SJSA1 (cell line): ENCODE data around the gene SERPINA1. TPM values are rescaled to one million over a fixed set of nuclear protein-coding genes. Genes with fewer than 3 reads are reported as not detected.

ENCODE experiments used
- DNase-seq, 2 experiments: peaks; one replicate each; pipeline ENCODE4 v3.0.0-alpha.2; 2015 to 2020; ENCODE audit warnings: low spot score in 2 of 2, low read depth in 1 of 2
- H3K27ac ChIP-seq: fragments of 250-450 bp; sonication (Bioruptor Pico); 2 replicates; pipeline ENCODE4 v1.5.1; 2020; ENCODE audit warnings: mild to moderate bottlenecking, moderate library complexity
- H3K27me3 ChIP-seq: fragments of 250-450 bp; sonication (Bioruptor Pico); replicated peaks from 2 replicates; pipeline ENCODE4 v1.5.1; 2020; ENCODE audit warnings: mild to moderate bottlenecking, moderate library complexity
- H3K36me3 ChIP-seq: fragments of 250-450 bp; sonication (Bioruptor Pico); 2 replicates; pipeline ENCODE4 v1.5.1; 2020; ENCODE audit warnings: mild to moderate bottlenecking
- H3K4me1 ChIP-seq: fragments of 250-450 bp; sonication (Bioruptor Pico); replicated peaks from 2 replicates; pipeline ENCODE4 v1.6.1; 2021; ENCODE audit warnings: mild to moderate bottlenecking
- H3K4me3 ChIP-seq: fragments of 250-450 bp; sonication (Bioruptor Pico); 2 replicates; pipeline ENCODE4 v1.5.1; 2020; ENCODE audit warnings: mild to moderate bottlenecking
- H3K9me3 ChIP-seq: fragments of 250-450 bp; sonication (Bioruptor Pico); replicated peaks from 2 replicates; pipeline ENCODE4 v1.5.1; 2020; ENCODE audit warnings: mild to moderate bottlenecking
- total RNA-seq: library from RNA; depleted of rRNA; stranded (reverse); fragments of >200 nt; shearing (Covaris generic); gene quantifications from 2 replicates; pipeline ENCODE4 v1.2.3, GENCODE V29; 2014

The SERPINA1 gene
- total RNA-seq, 1 experiment from 2014 or later: 6.9 TPM

DNA sequence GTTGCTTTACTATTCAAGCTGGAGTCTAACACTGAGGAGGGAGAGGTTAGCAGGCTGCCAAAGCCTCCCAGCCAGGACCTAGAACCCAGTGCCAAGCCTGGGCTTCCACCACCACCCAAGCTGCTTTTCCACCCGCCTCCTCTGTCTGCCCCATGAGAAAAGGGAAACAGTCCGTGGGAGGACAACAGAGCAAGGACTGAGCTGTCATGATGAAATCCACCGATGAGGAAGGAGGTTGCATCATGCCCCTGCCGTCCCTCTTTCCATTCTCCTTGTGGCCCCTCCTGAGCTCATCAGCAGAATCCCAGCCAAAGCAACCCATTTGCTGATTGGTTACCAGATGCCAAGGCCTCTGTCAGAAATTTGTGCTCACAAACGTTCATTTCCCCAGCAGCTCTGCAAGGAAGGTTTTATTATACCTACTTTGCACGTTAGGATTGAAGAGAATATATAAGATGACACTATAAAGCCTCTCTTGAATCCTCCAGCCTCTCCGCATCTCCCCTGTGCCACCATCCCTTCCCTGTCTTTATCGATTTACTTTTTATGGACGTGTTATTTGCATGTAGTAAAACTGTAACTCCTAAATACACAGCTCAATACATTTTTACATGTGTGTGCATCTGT is 6.3 kb upstream of the SERPINA1 start:
- Histone ChIP-seq H3K27ac (no peak overlapping the region), H3K4me1 (peaks cover 37% of the 10 kb centered on the region), H3K36me3 (no peaks in the 10 kb centered on the region), H3K27me3 (no peaks in the 10 kb centered on the region), H3K4me3 (no peak overlapping the region), H3K9me3 (no peaks in the 10 kb centered on the region)
- DNase-seq: no peak

DNA sequence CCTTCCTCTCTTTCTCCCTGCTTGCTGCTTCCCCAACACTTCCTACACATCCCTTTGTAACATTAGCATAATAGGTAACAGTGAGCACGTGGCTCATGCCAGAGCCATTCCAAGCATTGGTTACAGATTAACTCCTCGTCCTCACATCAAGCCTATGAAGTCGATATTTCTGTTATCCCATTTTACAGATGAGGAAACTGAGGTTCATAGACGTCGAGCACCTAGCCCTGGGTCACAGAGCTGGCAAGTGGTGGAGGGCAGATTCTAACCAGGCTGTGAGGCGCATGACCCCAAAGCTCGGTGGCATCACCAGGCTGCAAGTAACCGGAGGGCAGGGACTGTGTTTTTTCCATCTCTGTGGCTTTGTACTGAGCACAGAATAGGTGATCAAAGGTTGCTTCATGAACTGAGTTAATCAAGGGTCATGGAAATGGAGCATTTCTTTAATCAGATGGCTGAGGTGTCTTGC is 5.7 kb upstream of the SERPINA1 start:
- DNase-seq: no peak
- H3K4me1 ChIP-seq: peaks cover 37% of the 10 kb centered on the region
- no peaks in the 10 kb centered on the region for H3K27me3 ChIP-seq
- no peak overlapping the region for H3K27ac ChIP-seq
- no peak overlapping the region for H3K4me3 ChIP-seq
- no peaks in the 10 kb centered on the region for H3K36me3 ChIP-seq
- H3K9me3 ChIP-seq: no peaks in the 10 kb centered on the region

DNA sequence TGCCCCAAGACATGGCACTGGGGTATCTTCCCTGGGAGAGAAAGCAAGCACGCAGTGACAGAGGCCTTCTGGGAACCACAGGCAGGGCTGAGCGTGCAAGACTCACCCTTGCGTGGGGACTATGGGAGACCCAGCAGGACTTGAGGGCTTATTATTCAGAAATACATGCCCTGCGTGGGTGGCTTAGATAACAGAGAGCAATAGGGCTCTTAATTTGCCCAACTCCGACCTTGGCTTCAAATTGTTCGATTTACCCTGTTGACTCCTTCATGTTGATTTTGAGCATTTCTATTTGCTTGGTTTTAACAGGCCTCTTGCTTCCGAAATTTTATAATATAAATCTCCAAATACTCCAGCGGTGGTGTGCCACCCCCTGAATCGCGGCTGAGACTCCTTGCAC is 5.1 kb upstream of the SERPINA1 start:
- Histone ChIP-seq H3K27ac (no peak overlapping the region), H3K9me3 (no peaks in the 10 kb centered on the region), H3K4me1 (peaks cover 37% of the 10 kb centered on the region), H3K27me3 (no peaks in the 10 kb centered on the region), H3K4me3 (no peak overlapping the region), H3K36me3 (no peaks in the 10 kb centered on the region)
- DNase-seq: no peak

DNA sequence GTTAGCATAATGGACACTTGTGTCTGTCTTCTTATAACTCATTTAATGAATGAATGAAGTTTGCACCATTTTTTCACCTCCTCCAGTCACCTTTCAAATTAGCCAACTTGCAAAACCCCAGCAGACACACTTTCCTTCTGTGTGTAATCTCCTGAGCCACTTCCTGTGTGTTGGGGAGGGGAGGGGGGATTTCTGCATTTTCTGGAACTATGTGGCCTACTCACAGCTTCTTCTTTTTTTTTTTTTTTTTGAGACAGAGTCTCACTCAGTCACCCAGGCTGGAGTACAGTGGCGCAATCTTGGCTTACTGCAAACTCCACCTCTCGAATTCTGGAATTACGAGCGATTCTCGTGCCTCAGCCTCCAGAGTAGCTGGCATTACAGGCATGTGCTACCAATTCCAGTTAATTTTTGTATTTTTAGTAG is 4.1 kb upstream of the SERPINA1 start:
- Histone ChIP-seq H3K9me3 (no peaks in the 10 kb centered on the region), H3K36me3 (no peaks in the 10 kb centered on the region), H3K27me3 (no peaks in the 10 kb centered on the region), H3K27ac (no peak overlapping the region), H3K4me1 (peaks cover 32% of the 10 kb centered on the region), H3K4me3 (no peak overlapping the region)
- DNase-seq: peak in 1 of 2 experiments; percentile 18

DNA sequence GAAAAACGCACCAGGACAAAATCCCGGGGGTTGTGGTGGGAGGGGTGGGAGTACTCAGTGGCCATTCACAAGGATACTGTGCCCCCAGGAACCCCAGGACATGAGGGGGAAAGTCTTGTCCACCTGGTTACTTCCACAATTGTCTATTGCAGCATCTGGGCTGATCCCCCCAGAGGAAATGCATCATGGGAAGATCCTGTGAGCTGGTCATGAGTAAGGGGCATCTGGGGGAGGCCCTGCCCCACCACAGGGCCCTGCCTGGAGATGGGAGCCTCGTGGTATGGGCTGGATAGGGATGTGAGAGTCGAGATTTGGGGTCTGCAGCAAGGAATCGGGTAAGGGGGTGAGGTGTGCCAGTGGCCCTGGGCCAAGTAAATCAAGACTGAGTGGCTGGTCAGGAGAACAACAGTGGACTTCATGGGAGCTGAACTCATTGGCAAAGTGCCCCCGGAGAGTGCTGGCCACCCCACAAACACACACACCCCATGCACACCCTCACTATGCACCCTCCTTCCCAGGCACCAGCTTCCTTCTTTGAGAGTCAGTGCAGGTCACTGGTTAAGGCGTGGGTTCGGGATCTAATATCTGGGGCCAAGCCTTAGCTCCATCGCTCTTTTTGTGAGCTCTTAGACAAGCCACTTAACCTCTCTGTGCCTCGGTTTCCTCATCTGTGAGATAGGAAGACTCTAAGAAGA is 3.0 kb upstream of the SERPINA1 start:
- Histone ChIP-seq H3K4me3 (no peak overlapping the region), H3K4me1 (peaks cover 21% of the 10 kb centered on the region), H3K27me3 (no peaks in the 10 kb centered on the region), H3K9me3 (no peaks in the 10 kb centered on the region), H3K27ac (no peak overlapping the region), H3K36me3 (no peaks in the 10 kb centered on the region)
- DNase-seq: no peak

DNA sequence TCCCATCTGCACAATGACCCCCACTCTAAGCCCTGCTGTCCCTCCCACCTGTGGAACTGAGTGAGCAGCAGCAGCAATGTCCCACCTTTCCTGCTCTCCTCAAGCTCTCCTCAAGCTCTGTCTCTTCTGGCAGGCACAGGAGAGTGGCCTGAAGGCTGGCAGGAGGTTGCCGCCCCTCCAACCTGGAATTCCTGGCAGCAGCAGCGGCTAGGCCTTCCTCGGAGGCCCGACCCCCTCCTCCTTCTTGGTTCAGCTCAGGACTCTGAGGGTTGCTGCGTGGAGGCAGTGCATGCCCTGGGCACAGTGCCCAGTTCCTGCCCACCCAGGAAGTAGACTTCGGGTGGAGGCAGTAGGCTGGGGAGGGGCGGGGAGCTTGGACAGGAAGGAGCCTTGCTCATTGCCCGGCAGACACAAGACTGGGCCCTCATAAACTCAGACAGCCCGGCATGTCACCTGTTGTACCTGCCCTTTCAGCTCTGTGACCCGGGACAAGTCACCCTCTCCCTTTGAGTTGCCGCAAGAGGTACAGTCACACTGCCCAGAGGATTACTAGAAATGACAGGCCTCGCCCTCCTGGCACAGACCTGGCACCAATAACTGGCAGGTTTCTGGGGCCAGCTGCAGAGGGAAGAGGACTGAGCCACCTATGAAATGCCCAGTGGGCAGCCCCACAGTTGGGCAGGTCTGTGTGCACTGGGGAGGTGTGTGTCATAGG is 2.1 kb upstream of the SERPINA1 start:
- peak; percentile 56 to 75 for DNase-seq
- Histone ChIP-seq H3K9me3 (no peaks in the 10 kb centered on the region), H3K4me1 (peaks cover 20% of the 10 kb centered on the region), H3K27me3 (no peaks in the 10 kb centered on the region), H3K36me3 (no peaks in the 10 kb centered on the region), H3K27ac (peak overlapping the region; percentile 32; the same call in 1 of the 2 replicates), H3K4me3 (no peak overlapping the region)

DNA sequence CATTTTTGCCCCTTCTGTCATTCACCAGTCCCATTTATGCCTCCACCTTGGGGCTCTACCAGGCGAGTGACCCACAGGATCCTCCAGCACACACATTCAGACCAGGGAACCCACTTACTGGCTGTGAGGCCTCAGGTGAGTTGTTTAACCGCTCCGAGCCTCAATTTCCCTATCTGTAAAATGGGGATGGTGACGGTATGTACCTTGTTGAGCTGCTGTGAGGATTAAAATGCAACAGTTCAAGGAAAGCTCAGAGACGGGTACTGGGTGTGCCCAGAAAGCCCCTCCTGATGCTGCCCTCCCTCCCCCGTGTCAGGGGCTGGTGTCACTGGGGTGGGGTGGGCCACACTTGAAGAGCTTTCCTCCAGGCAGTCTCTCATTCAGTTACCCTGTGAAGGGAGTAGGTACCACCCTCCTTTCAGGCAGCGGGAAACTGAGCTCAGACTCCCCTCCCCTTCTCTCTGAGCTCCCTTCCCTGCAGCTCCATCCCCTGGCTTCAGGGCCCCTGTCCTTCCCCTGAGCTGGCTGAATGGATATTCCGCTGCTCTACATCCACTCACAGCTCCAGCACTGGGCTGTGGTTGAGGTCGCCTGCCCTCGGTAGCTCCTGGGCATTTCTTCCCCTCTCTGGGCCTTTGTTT is 1.4 kb upstream of the SERPINA1 start:
- no peak for DNase-seq
- H3K9me3 ChIP-seq: no peaks in the 10 kb centered on the region
- H3K27me3 ChIP-seq: no peaks in the 10 kb centered on the region
- H3K27ac ChIP-seq: no peak overlapping the region; the same call in 1 of the 2 replicates
- H3K4me3 ChIP-seq: no peak overlapping the region
- H3K36me3 ChIP-seq: no peaks in the 10 kb centered on the region
- peaks cover 20% of the 10 kb centered on the region for H3K4me1 ChIP-seq

DNA sequence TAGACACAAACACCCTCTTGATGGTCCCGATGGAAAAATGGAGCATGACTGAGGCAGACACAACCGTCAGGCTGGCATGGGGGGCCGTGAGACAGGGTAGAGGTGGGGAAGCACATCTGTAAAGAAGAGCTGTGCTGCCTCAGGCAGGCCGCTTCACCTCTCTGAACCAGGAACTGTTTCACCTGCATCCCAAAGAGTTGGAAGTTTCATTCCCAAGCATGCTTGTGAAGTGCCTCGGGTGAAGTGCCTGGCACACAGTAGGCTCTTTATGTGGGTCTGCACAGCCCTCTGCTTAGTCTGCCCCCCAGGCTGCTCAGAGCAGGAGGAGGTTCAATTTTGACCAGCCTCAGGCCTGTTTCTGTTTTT is 685 bp upstream of the SERPINA1 start:
- Histone ChIP-seq H3K9me3 (no peaks in the 10 kb centered on the region), H3K36me3 (no peaks in the 10 kb centered on the region), H3K27ac (no peak overlapping the region), H3K27me3 (no peaks in the 10 kb centered on the region), H3K4me3 (no peak overlapping the region), H3K4me1 (peaks cover 20% of the 10 kb centered on the region)
- DNase-seq: no peak

DNA sequence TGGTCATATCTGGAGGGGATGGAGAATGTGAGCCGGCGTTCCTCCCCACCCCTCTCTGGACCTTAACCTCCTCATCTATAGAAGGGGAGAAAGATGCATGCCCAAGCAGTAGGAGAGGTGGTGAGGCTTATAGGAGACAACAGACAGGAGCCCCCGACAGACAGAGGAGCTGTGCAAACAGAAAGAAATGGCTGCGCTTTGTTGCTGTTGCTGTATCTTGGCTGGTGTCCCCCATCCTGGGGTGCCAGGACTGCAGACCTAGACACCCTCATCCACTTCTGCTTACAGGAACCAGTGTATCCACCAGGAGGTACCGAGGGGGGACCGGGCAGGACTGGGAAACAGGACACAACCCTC is 397 bp downstream of the SERPINA1 start:
- Histone ChIP-seq H3K4me3 (no peak overlapping the region), H3K4me1 (peaks cover 20% of the 10 kb centered on the region)

DNA sequence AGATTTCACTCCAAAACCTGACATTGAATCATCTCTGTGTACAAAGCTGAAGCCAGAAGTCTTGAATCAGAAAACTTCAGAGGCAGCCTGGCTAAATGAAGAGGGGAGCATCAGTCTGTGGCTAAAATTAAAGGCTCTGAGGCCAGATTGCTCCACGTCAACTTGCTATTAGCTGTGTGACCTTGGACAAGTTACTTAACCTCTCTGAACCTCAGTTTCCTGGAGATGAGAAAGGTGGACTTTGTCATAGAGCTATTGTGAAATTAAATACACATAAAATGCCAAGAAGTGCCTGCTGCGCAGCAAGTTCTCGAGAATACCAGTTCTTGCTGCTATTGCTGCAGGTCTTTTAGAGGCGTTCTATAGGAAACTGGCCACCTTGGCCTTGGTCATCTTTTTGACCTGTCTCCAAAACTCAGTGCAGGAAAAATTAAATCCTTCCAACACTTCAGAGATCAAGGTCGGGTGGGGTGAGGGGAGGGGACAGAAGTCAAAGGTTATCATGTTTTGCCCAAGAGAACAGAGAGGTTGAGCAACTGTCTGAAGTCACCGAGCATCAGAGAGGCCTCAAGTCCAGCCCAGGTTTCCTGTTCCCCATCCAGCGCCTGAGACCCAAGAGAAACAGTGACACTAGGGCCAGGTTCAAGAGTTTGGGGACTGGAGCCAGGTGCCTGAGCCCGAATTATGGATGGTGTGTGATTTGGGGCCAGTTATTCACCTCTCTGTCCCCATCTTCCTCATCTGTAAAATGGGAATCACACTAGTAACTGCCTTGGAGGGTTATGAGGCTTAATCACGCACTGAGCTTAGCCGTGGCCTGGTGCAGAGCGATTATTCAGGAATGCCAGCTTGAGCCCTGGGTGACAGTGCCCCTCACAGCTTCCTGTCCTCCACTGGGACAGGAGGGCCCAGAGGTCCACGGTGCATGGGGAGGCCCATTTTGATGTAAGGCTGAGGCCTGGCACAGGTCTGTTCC is 1.1 kb downstream of the SERPINA1 start:
- no peak overlapping the region for H3K27ac ChIP-seq
- peaks cover 19% of the 10 kb centered on the region for H3K4me1 ChIP-seq
- H3K36me3 ChIP-seq: no peaks in the 10 kb centered on the region
- H3K9me3 ChIP-seq: no peaks in the 10 kb centered on the region
- DNase-seq: no peak
- no peak overlapping the region for H3K4me3 ChIP-seq
- H3K27me3 ChIP-seq: no peaks in the 10 kb centered on the region

More for the DNA sequence above, 397 bp downstream of the SERPINA1 start:
- H3K27me3 ChIP-seq: no peaks in the 10 kb centered on the region
- no peak for DNase-seq
- no peaks in the 10 kb centered on the region for H3K9me3 ChIP-seq
- H3K27ac ChIP-seq: no peak overlapping the region
- no peaks in the 10 kb centered on the region for H3K36me3 ChIP-seq

DNA sequence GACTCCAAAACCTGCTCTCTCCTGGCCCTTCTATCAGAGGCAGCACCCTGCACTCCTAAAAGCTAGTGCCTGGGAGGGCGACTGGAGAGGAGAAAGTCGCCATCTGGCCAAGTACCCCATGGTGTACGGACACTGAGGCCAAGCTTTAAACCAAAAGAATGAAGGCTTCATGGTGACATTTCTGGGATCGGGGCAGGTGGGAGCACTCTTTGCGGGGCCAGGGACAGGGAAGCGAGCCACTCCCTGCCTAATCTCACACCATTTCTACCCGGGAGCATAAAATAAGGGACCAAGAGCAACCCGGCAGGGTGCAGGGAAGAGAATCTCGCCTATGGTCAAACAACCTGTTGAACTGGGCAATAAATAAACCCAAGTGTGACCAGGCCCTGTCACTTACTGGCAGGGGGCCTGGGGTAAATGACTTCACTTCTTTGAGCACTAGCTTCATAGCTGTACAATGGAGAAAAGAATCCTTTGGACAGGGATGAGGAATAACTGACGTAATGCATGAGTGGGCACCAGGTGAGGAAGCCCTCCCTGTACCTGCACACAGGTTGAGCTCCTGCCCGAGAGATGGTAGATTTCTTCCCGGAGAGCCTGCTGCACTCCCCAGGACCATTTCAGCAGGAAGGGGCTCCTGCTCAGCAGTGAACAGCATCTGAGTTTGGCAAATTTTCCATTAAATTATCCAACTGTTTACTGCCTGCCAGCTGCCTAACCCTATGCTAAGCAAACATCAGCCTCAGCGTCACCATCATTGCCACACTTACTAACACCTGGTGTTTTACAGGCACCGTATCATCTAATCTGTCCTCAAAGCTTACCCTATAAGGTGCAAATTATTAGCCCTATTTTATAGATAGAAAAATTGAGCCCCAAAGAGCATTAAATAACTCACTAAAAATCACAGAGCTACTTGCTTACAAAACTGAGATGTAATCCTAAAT is 2.0 kb downstream of the SERPINA1 start:
- DNase-seq: no peak
- Histone ChIP-seq H3K4me1 (peaks cover 15% of the 10 kb centered on the region), H3K36me3 (no peaks in the 10 kb centered on the region), H3K4me3 (no peak overlapping the region), H3K27me3 (no peaks in the 10 kb centered on the region), H3K27ac (no peak overlapping the region), H3K9me3 (no peaks in the 10 kb centered on the region)

DNA sequence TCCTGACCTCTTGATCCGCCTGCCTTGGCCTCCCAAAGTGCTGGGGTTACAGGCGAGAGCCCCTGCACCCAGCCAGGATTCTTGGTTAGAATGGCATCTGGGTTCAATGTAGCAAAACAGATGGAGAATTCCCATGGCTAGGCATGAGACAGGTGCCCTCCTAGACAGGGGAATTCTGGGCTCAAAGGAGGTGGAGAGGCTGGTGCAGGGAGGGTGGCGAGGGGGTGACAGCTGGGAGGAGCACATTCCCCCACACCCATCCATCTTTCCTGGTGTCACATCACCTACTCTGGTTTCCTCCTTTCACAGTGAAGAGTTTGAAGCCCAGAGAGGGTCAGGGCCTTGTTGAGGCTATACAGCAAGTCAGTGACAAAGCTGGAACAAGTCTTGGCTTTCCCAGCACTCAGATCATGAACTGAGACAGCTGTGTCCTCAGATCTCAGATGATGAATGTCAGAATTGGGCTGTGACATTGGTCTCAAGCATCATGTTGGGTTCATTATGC is 2.8 kb downstream of the SERPINA1 start:
- Histone ChIP-seq H3K27ac (no peak overlapping the region), H3K36me3 (no peaks in the 10 kb centered on the region)

More for the DNA sequence above, 2.8 kb downstream of the SERPINA1 start:
- peaks cover 8% of the 10 kb centered on the region for H3K4me1 ChIP-seq
- no peak for DNase-seq
- no peaks in the 10 kb centered on the region for H3K9me3 ChIP-seq
- no peak overlapping the region for H3K4me3 ChIP-seq
- no peaks in the 10 kb centered on the region for H3K27me3 ChIP-seq
